Fibroblast of lung (primary cell): ENCODE data around the gene PPIP5K2.

ENCODE experiments used
- EZH2 ChIP-seq: IDR thresholded peaks from 2 replicates; pipeline ENCODE4 v1.5.1; 2012; ENCODE audit warnings: low read length, control low read depth, mild to moderate bottlenecking; ENCODE audit errors: missing control alignments
- TF ChIP-seq, protein P1 (sequence below), 2 donors: IDR thresholded peaks in 1 of 2; conservative IDR thresholded peaks in 1 of 2; 1 replicate in 1 of 2; 2 replicates in 1 of 2; pipeline ENCODE4 v1.5.1; 2011 to 2012; ENCODE audit warnings: low read length in 2 of 2, control low read depth in 1 of 2, inconsistent platforms in 1 of 2, low read depth in 1 of 2, mild to moderate bottlenecking in 1 of 2

DNA sequence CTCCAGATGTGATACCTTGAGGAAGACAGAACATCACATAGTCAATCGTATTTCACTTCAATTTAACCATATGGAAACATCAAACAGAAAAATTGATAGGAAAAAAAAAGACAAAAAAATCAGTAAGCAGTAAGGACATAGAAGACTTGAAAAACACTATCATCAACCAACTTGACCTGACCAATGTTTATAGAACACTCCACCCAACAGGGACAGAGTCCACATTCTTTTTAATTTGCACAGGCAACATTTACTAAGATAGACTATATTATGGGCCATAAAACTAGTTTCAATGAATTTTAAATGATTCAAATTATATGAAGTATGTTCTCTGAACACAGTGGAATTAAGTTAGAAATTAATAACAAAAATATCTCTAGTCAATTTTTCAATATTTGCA is 117.7 kb downstream of the PPIP5K2 start:
- TF ChIP-seq EZH2, result no peak
- TF ChIP-seq, protein P1, sequence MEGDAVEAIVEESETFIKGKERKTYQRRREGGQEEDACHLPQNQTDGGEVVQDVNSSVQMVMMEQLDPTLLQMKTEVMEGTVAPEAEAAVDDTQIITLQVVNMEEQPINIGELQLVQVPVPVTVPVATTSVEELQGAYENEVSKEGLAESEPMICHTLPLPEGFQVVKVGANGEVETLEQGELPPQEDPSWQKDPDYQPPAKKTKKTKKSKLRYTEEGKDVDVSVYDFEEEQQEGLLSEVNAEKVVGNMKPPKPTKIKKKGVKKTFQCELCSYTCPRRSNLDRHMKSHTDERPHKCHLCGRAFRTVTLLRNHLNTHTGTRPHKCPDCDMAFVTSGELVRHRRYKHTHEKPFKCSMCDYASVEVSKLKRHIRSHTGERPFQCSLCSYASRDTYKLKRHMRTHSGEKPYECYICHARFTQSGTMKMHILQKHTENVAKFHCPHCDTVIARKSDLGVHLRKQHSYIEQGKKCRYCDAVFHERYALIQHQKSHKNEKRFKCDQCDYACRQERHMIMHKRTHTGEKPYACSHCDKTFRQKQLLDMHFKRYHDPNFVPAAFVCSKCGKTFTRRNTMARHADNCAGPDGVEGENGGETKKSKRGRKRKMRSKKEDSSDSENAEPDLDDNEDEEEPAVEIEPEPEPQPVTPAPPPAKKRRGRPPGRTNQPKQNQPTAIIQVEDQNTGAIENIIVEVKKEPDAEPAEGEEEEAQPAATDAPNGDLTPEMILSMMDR (conservative IDR thresholded peaks at IDR 0.05 in 1 of 2, IDR thresholded peaks at IDR 0.05 in 1 of 2; ENCODE audit: low read depth in 1 of 2, low read length in 2 of 2), result no peak
